ENCODE measurements around the gene SRGAP3. TPM values are rescaled to one million over a fixed set of nuclear protein-coding genes. Genes with fewer than 3 reads are reported as not detected.

SRGAP3 gene
- total RNA-seq, 1 donor from 2014 or later, result 3.9 TPM

DNA sequence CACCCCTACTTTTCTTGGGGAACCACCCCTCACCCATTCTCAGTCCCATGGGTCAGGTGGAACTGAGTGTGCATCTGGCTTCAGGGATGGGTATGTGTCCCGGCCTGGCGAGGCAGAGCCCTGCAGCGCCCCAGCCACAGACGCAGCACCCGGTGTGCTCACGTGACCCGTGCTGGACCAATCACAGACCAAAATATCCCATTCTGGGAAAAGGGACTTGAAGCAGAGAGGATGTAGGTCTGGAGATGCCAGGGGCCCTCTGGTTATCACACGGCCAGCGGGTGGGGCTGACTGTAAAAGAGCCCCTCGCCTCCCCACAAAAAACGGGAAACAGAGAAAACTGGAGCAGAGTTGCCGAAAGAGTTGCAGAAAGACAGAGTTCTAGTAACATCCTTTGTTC is 148.2 kb downstream of the SRGAP3 start:
- TF ChIP-seq EZH2 (IDR thresholded peaks at IDR 0.05; ENCODE audit: insufficient read depth, low read length), result no peak
- TF ChIP-seq, protein P1, sequence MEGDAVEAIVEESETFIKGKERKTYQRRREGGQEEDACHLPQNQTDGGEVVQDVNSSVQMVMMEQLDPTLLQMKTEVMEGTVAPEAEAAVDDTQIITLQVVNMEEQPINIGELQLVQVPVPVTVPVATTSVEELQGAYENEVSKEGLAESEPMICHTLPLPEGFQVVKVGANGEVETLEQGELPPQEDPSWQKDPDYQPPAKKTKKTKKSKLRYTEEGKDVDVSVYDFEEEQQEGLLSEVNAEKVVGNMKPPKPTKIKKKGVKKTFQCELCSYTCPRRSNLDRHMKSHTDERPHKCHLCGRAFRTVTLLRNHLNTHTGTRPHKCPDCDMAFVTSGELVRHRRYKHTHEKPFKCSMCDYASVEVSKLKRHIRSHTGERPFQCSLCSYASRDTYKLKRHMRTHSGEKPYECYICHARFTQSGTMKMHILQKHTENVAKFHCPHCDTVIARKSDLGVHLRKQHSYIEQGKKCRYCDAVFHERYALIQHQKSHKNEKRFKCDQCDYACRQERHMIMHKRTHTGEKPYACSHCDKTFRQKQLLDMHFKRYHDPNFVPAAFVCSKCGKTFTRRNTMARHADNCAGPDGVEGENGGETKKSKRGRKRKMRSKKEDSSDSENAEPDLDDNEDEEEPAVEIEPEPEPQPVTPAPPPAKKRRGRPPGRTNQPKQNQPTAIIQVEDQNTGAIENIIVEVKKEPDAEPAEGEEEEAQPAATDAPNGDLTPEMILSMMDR (IDR thresholded peaks at IDR 0.05; ENCODE audit: insufficient read depth, low read depth, low read length), result no peak

DNA sequence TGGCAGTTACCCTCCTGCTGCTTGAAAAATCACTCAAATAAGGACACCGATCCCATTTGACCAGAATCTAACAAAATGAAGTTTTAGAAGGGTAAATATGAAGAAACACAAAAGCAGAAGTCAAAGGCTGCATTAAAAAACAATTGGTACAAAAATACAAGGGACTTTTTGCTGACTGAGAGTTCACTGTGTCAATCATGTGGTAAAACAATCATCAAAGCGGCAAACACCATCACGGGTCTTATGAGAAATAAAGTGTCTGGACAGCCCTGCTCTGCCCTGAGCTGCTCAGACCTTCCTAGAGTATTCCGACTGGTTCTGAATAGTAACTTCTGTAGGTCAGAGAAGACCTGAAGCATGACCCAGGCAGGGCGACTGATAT is 148.9 kb downstream of the SRGAP3 start:
- no peak overlapping the region for H3K27ac ChIP-seq (ENCODE audit: low read depth, low read length)
- H3K27me3 ChIP-seq (ENCODE audit: insufficient read depth, low read length), result peaks cover 21% of the 10 kb centered on the region
- peaks cover 11% of the 10 kb centered on the region for H3K27me3 Mint-ChIP-seq (ENCODE audit: low read depth, unreplicated experiment)
- H3K4me2 ChIP-seq (ENCODE audit: low read length), result no peak overlapping the region
- no peak overlapping the region for H3K9ac ChIP-seq (ENCODE audit: low read length)
- DNase-seq (ENCODE audit: low read depth) (no peak), FAIRE-seq (no peak)
- H3K79me2 ChIP-seq (ENCODE audit: insufficient read depth, low read length), result no peaks in the 10 kb centered on the region
- H2AFZ ChIP-seq (ENCODE audit: low read depth, low read length), result no peak overlapping the region
- TF ChIP-seq EZH2 (IDR thresholded peaks at IDR 0.05; ENCODE audit: insufficient read depth, low read length), result no peak
- TF ChIP-seq, protein P1 (IDR thresholded peaks at IDR 0.05; ENCODE audit: insufficient read depth, low read depth, low read length), result no peak
- H4K20me1 ChIP-seq (ENCODE audit: insufficient read depth, low read length), result no peaks in the 10 kb centered on the region
- H3K4me3 Mint-ChIP-seq (ENCODE audit: unreplicated experiment), result no peak overlapping the region
- no peak overlapping the region for H3K27ac Mint-ChIP-seq (ENCODE audit: unreplicated experiment)
- no peaks in the 10 kb centered on the region for H3K36me3 Mint-ChIP-seq (ENCODE audit: low read depth, unreplicated experiment)
- H3K36me3 ChIP-seq (ENCODE audit: insufficient read depth, low read length), result no peaks in the 10 kb centered on the region
- H3K4me1 Mint-ChIP-seq (ENCODE audit: low read depth, unreplicated experiment), result peaks cover 5% of the 10 kb centered on the region
- H3K9me3 Mint-ChIP-seq (ENCODE audit: unreplicated experiment), result peaks cover 3% of the 10 kb centered on the region
- no peaks in the 10 kb centered on the region for H3K4me1 ChIP-seq (ENCODE audit: insufficient read depth, low read length)
- no peak overlapping the region for H3K4me3 ChIP-seq (ENCODE audit: insufficient read depth, low read depth, low read length)
- H3K9me3 ChIP-seq (ENCODE audit: insufficient read depth, low read depth, low read length), result no peaks in the 10 kb centered on the region

More for the DNA sequence above, 148.2 kb downstream of the SRGAP3 start:
- Histone ChIP-seq H3K4me2 (ENCODE audit: low read length) (no peak overlapping the region), H3K9me3 (ENCODE audit: insufficient read depth, low read depth, low read length) (no peaks in the 10 kb centered on the region), H3K79me2 (ENCODE audit: insufficient read depth, low read length) (no peaks in the 10 kb centered on the region), H3K4me3 (ENCODE audit: insufficient read depth, low read depth, low read length) (no peak overlapping the region), H3K36me3 (ENCODE audit: insufficient read depth, low read length) (no peaks in the 10 kb centered on the region), H4K20me1 (ENCODE audit: insufficient read depth, low read length) (no peaks in the 10 kb centered on the region), H3K27me3 (ENCODE audit: insufficient read depth, low read length) (peaks cover 21% of the 10 kb centered on the region), H3K9ac (ENCODE audit: low read length) (no peak overlapping the region), H3K27ac (ENCODE audit: low read depth, low read length) (no peak overlapping the region), H3K4me1 (ENCODE audit: insufficient read depth, low read length) (no peaks in the 10 kb centered on the region), H2AFZ (ENCODE audit: low read depth, low read length) (no peak overlapping the region)
- Mint-ChIP-seq H3K4me1 (ENCODE audit: low read depth, unreplicated experiment) (peaks cover 7% of the 10 kb centered on the region), H3K36me3 (ENCODE audit: low read depth, unreplicated experiment) (no peaks in the 10 kb centered on the region), H3K4me3 (ENCODE audit: unreplicated experiment) (no peak overlapping the region), H3K27ac (ENCODE audit: unreplicated experiment) (no peak overlapping the region), H3K27me3 (ENCODE audit: low read depth, unreplicated experiment) (peaks cover 11% of the 10 kb centered on the region), H3K9me3 (ENCODE audit: unreplicated experiment) (peaks cover 3% of the 10 kb centered on the region)
- DNase-seq (ENCODE audit: low read depth) (no peak), FAIRE-seq (no peak)

DNA sequence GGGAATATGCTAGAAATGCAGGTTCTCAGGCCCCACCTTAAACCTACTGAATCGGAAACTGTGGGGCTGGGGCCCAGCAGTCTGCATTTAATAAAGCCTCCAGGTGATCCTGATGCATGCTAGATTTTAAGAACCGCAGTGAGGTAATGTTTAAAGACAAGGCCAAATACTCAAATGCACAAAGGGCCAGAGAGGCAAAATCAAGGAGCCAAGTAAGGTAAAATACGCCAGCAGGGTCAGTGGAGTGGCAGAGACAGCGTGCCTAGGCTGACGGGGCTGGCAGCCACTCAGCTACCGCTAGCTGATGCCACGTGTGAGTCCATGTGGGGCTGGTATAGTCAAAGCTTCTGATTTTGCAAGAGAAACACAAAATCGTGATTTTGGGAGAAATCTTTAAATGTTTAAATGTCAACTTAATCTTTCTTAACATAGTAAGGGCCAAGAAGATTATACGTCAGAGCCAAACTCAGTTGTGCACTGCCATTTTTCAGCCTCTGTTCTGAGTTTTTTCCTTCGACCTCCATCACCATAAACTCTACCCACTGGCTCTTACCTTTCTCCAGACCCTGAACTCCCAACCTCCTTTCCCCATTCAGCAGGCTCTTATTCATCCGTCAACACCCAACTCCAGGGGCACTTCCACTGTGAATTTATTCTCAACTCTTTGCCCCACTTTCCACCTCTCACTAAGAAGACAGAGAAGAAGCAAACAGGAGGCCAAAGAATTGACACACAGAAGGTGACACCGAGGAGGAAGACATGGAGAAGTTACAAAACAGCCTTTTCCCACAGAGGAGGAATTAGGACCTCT is 149.5 kb downstream of the SRGAP3 start:
- FAIRE-seq, result no peak
- Histone ChIP-seq H3K9me3 (ENCODE audit: insufficient read depth, low read depth, low read length) (no peaks in the 10 kb centered on the region), H3K4me1 (ENCODE audit: insufficient read depth, low read length) (no peaks in the 10 kb centered on the region), H4K20me1 (ENCODE audit: insufficient read depth, low read length) (no peaks in the 10 kb centered on the region), H3K27me3 (ENCODE audit: insufficient read depth, low read length) (peaks cover 21% of the 10 kb centered on the region), H2AFZ (ENCODE audit: low read depth, low read length) (no peak overlapping the region), H3K4me3 (ENCODE audit: insufficient read depth, low read depth, low read length) (no peak overlapping the region), H3K36me3 (ENCODE audit: insufficient read depth, low read length) (no peaks in the 10 kb centered on the region), H3K79me2 (ENCODE audit: insufficient read depth, low read length) (no peaks in the 10 kb centered on the region), H3K4me2 (ENCODE audit: low read length) (no peak overlapping the region), H3K27ac (ENCODE audit: low read depth, low read length) (no peak overlapping the region), H3K9ac (ENCODE audit: low read length) (no peak overlapping the region)
- peaks cover 3% of the 10 kb centered on the region for H3K9me3 Mint-ChIP-seq (ENCODE audit: unreplicated experiment)
- DNase-seq (ENCODE audit: low read depth), result no peak
- TF ChIP-seq, protein P1 (IDR thresholded peaks at IDR 0.05; ENCODE audit: insufficient read depth, low read depth, low read length), result no peak
- TF ChIP-seq EZH2 (IDR thresholded peaks at IDR 0.05; ENCODE audit: insufficient read depth, low read length), result no peak
- no peak overlapping the region for H3K27ac Mint-ChIP-seq (ENCODE audit: unreplicated experiment)
- H3K4me3 Mint-ChIP-seq (ENCODE audit: unreplicated experiment), result no peak overlapping the region
- peaks cover 11% of the 10 kb centered on the region for H3K27me3 Mint-ChIP-seq (ENCODE audit: low read depth, unreplicated experiment)
- no peaks in the 10 kb centered on the region for H3K4me1 Mint-ChIP-seq (ENCODE audit: low read depth, unreplicated experiment)
- H3K36me3 Mint-ChIP-seq (ENCODE audit: low read depth, unreplicated experiment), result no peaks in the 10 kb centered on the region
